Pancreas (tissue), 10 donors: ENCODE measurements around the gene ZNRF2. TPM values are rescaled to one million over a fixed set of nuclear protein-coding genes. Genes with fewer than 3 reads are reported as not detected.

Experiments used
- ATAC-seq, 4 donors: fragments of 200-7000 bp; cut with Tn5 transposase; one replicate each; pipeline versions ENCODE4 v1.8.0 to v1.9.1; 2020; ENCODE audit warnings: mild to moderate bottlenecking in 4 of 4, moderate library complexity in 4 of 4
- DNase-seq, 6 donors: peaks; one replicate each; pipeline ENCODE4 v3.0.0-alpha.2; 2020
- FAIRE-seq: peaks from 2 replicates; lab custom pipeline; 2012; peaks lifted over from hg19 to GRCh38; lab: Jason Lieb, UNC
- H3K27ac ChIP-seq, 4 donors: fragments of 200-600 bp; sonication (generic); 1 replicate in 3 of 4; 2 replicates in 1 of 4; pipeline versions ENCODE4 v1.5.0 to v1.8.0; 2020
- H3K27me3 ChIP-seq, 4 donors: fragments of 200-600 bp; one replicate each; pipeline ENCODE4 v1.8.0; 2021
- H3K36me3 ChIP-seq, 3 donors: fragments of 200-600 bp; sonication (generic) in 1 of 3; one replicate each; pipeline versions ENCODE4 v1.5.0 to v1.8.0; 2020 to 2021
- H3K4me1 ChIP-seq, 3 donors: fragments of 200-600 bp; one replicate each; pipeline ENCODE4 v1.8.0; 2021
- H3K4me3 ChIP-seq, 4 donors: fragments of 200-600 bp; sonication (generic) in 2 of 4; one replicate each; pipeline versions ENCODE4 v1.5.0 to v1.8.0; 2020 to 2021
- H3K9me3 ChIP-seq, 4 donors: fragments of 200-600 bp; one replicate each; pipeline ENCODE4 v1.8.0; 2021
- CTCF ChIP-seq, 4 donors: fragments of 200-600 bp; sonication (generic) in 3 of 4; IDR thresholded peaks; one replicate each; pipeline versions ENCODE4 v1.5.0 to v1.8.0; 2021; ENCODE audit warnings: antibody characterized with exemption in 4 of 4
- WGBS, 2 donors: extraction: QIAGEN DNeasy Blood & Tissue Kit; methylation state at CpG; one replicate each; pipeline ENCODE4 v1.1.7; 2013; 5-methylcytosine and 5-hydroxymethylcytosine counted together
- intact Hi-C, 3 donors: fragments of 100-400 bp; cut with DNase I; formaldehyde crosslinking; loops; one replicate each; pipeline versions ENCODE4 v1.11.1 to v1.14.2; 2022
- polyA plus RNA-seq, 2 donors: library from polyadenylated mRNA; stranded (reverse); fragments of 200-250 nt; gene quantifications; one replicate each; pipeline ENCODE4 v1.2.3, GENCODE V29; 2013
- total RNA-seq, 6 donors: library from RNA; stranded (reverse); fragmentation: NEBNext Ultra II Directional in 4 of 6; extraction: Animal tissue kit (Norgen Biotek cat#: 25700) in 4 of 6; gene quantifications; one replicate each; pipeline versions ENCODE4 v1.2.1 to v1.2.4, GENCODE V29; 2021 to 2023
- donor health status: healthy with polysubstance abuse.
- donor health status: DM: no; HTN: no; CAD: no; lungs with moderate emphysema.
- donor health status: DM: no; HTN: no; CAD: no.
- donor health status: control.
- donor health status: control.
- donor health status: Bipolar disorder and iron deficiency.
- donor health status: DM: yes; HTN: yes; CAD: no.
- donor health status: DM: no; HTN: no; CAD: no.
- donor health status: DM: no; HTN: no; CAD: no.
- donor health status: DM: yes; HTN: yes; CAD: no.

Gene ZNRF2
- total and polyA plus RNA-seq, 8 donors = 4.9 to 17.1 (median 11.2) TPM

- DNase-seq (no peak), FAIRE-seq (no peak), ATAC-seq (no peak)
- H3K4me1 ChIP-seq = peaks cover 0 to 18% (median 0%) of the 10 kb centered on the region in 3 donors
- no peak overlapping the region for H3K4me3 ChIP-seq
- no peak for TF ChIP-seq CTCF (IDR thresholded peaks at IDR 0.05)
- intact Hi-C loops = no loop called here
- H3K9me3 ChIP-seq = no peaks in the 10 kb centered on the region
- H3K27me3 ChIP-seq = no peaks in the 10 kb centered on the region
- no peak overlapping the region for H3K27ac ChIP-seq
- H3K36me3 ChIP-seq = no peaks in the 10 kb centered on the region
- WGBS, 2 donors = 84 to 87% methylated on average over 3 of the region's 3 CpGs
Measured at GRCh38 chr7:30320392-30320791, 36.0 kb downstream of the ZNRF2 start.

- no peaks in the 10 kb centered on the region for H3K9me3 ChIP-seq
- DNase-seq = no peak
- ATAC-seq = peak in 1 of 4 donors; percentile 13
- no peaks in the 10 kb centered on the region for H3K27me3 ChIP-seq
- FAIRE-seq = no peak
- no peaks in the 10 kb centered on the region for H3K36me3 ChIP-seq
- WGBS, 2 donors = 74 to 80% methylated on average over 8 of the region's 8 CpGs
- intact Hi-C loops = no loop called here
- no peak overlapping the region for H3K27ac ChIP-seq
- peaks cover 0 to 18% (median 0%) of the 10 kb centered on the region in 3 donors for H3K4me1 ChIP-seq
- no peak for TF ChIP-seq CTCF (IDR thresholded peaks at IDR 0.05)
- no peak overlapping the region for H3K4me3 ChIP-seq
Measured at GRCh38 chr7:30321089-30321881, 36.9 kb downstream of the ZNRF2 start.

GRCh38 chr7:30321882-30322192, 37.4 kb downstream of the ZNRF2 start:
- Histone ChIP-seq H3K36me3 (no peaks in the 10 kb centered on the region), H3K27ac (no peak overlapping the region), H3K4me1 (peaks cover 0 to 13% (median 0%) of the 10 kb centered on the region in 3 donors), H3K4me3 (no peak overlapping the region), H3K9me3 (no peaks in the 10 kb centered on the region), H3K27me3 (no peaks in the 10 kb centered on the region)
- no peak for DNase-seq
- ATAC-seq = no peak
- FAIRE-seq = no peak
- WGBS, 2 donors = 78 to 89% methylated on average over 2 of the region's 2 CpGs
- no peak for TF ChIP-seq CTCF (IDR thresholded peaks at IDR 0.05)
- intact Hi-C loops = no loop called here

- FAIRE-seq = no peak
- Histone ChIP-seq H3K9me3 (no peaks in the 10 kb centered on the region), H3K27me3 (no peaks in the 10 kb centered on the region), H3K27ac (no peak overlapping the region), H3K4me3 (no peak overlapping the region), H3K4me1 (peaks cover 0 to 12% (median 0%) of the 10 kb centered on the region in 3 donors), H3K36me3 (no peaks in the 10 kb centered on the region)
- TF ChIP-seq CTCF (IDR thresholded peaks at IDR 0.05) = no peak
- DNase-seq = no peak
- peak in 3 of 4 donors; percentile 57 to 76 (median 66) for ATAC-seq
- WGBS, 2 donors = 65 to 75% methylated on average over 4 of the region's 4 CpGs
- intact Hi-C loops = no loop called here
Measured at GRCh38 chr7:30322271-30323005, 38.0 kb downstream of the ZNRF2 start.

- H3K9me3 ChIP-seq = no peaks in the 10 kb centered on the region
- peaks cover 3 to 13% (median 3%) of the 10 kb centered on the region in 3 donors for H3K4me1 ChIP-seq
- no peak for DNase-seq
- no peak overlapping the region for H3K4me3 ChIP-seq
- no peaks in the 10 kb centered on the region for H3K27me3 ChIP-seq
- no peak overlapping the region for H3K27ac ChIP-seq
- WGBS, 2 donors = 66 to 73% methylated on average over 2 of the region's 2 CpGs
- no peak for ATAC-seq
- H3K36me3 ChIP-seq = no peaks in the 10 kb centered on the region
- intact Hi-C loops = no loop called here
- no peak for TF ChIP-seq CTCF (IDR thresholded peaks at IDR 0.05)
- peak; percentile 32 for FAIRE-seq
Measured at GRCh38 chr7:30323006-30323355, 38.6 kb downstream of the ZNRF2 start.
